GM23338 (cell line): ENCODE results near the gene ACD. TPM values are rescaled to one million over a fixed set of nuclear protein-coding genes. Genes with fewer than 3 reads are reported as not detected.

ENCODE experiments used
- ATAC-seq: fragments of 200-7000 bp; cut with Tn5 transposase; 3 replicates; pipeline ENCODE4 v1.9.1; 2020
- DNase-seq: peaks from one replicate; pipeline ENCODE4 v3.0.0-alpha.2; 2015; ENCODE audit warnings: low spot score
- H2AFZ ChIP-seq: fragments of 200-600 bp; sonication (generic); 2 replicates; pipeline ENCODE4 v1.8.0; 2016; ENCODE audit warnings: antibody characterized with exemption, mild to moderate bottlenecking, moderate library complexity
- H3F3A ChIP-seq: fragments of 200-600 bp; sonication (generic); replicated peaks from 2 replicates; pipeline ENCODE4 v1.8.0; 2017; ENCODE audit warnings: antibody characterized with exemption, mixed run types, low read depth
- H3K27ac ChIP-seq: fragments of 200-600 bp; sonication (generic); 2 replicates; pipeline ENCODE4 v1.6.1; 2016; ENCODE audit warnings: low read depth
- H3K27me3 ChIP-seq: fragments of 200-600 bp; sonication (generic); 2 replicates; pipeline ENCODE4 v1.8.0; 2016; ENCODE audit warnings: mild to moderate bottlenecking, mixed run types, moderate library complexity; ENCODE audit not compliant: insufficient read depth
- H3K36me3 ChIP-seq: fragments of 200-600 bp; sonication (generic); 2 replicates; pipeline ENCODE4 v1.8.0; 2016; ENCODE audit warnings: mild to moderate bottlenecking; ENCODE audit not compliant: insufficient read depth
- H3K4me1 ChIP-seq: fragments of 200-600 bp; sonication (generic); 2 replicates; pipeline ENCODE4 v1.8.0; 2016; ENCODE audit warnings: mild to moderate bottlenecking, moderate library complexity; ENCODE audit not compliant: insufficient read depth
- H3K4me2 ChIP-seq: fragments of 200-600 bp; sonication (generic); 2 replicates; pipeline ENCODE4 v1.7.1; 2017; ENCODE audit warnings: mixed run types
- H3K4me3 ChIP-seq: fragments of 200-600 bp; sonication (generic); 2 replicates; pipeline ENCODE4 v1.6.1; 2016; ENCODE audit warnings: mixed run types
- H3K79me2 ChIP-seq: fragments of 200-600 bp; sonication (generic); replicated peaks from 2 replicates; pipeline ENCODE4 v1.8.0; 2017; ENCODE audit warnings: mild to moderate bottlenecking; ENCODE audit not compliant: insufficient read depth
- H3K9me2 ChIP-seq: fragments of 200-600 bp; sonication (generic); 2 replicates; pipeline ENCODE4 v1.8.0; 2017; ENCODE audit not compliant: insufficient read depth
- H4K20me1 ChIP-seq: fragments of 200-600 bp; sonication (generic); replicated peaks from 2 replicates; pipeline ENCODE4 v1.8.0; 2017; ENCODE audit warnings: mild to moderate bottlenecking; ENCODE audit not compliant: insufficient read depth
- H3K27ac Mint-ChIP-seq: 2 replicates; pipeline ENCODE4 v1.8.0; 2020; ENCODE audit warnings: inconsistent platforms, mild to moderate bottlenecking, moderate library complexity, mixed read lengths
- H3K27me3 Mint-ChIP-seq: 3 replicates; pipeline ENCODE4 v1.8.0; 2022; ENCODE audit warnings: low read depth, mild to moderate bottlenecking, moderate library complexity, mixed read lengths, inconsistent platforms; ENCODE audit not compliant: insufficient read depth, poor library complexity
- H3K36me3 Mint-ChIP-seq: 3 replicates; pipeline ENCODE4 v1.8.0; 2021; ENCODE audit warnings: low read depth, mild to moderate bottlenecking, inconsistent platforms, moderate library complexity, mixed read lengths
- H3K4me1 Mint-ChIP-seq: 3 replicates; pipeline ENCODE4 v1.8.0; 2020; ENCODE audit warnings: mild to moderate bottlenecking, inconsistent platforms, mixed read lengths
- H3K4me3 Mint-ChIP-seq: 3 replicates; pipeline ENCODE4 v1.8.0; 2021; ENCODE audit warnings: moderate library complexity, mild to moderate bottlenecking, inconsistent platforms, mixed read lengths
- H3K9me3 Mint-ChIP-seq: 3 replicates; pipeline ENCODE4 v1.8.0; 2020; ENCODE audit warnings: moderate library complexity, mild to moderate bottlenecking, inconsistent platforms, mixed read lengths
- CREB1 ChIP-seq: fragments of 250-450 bp; sonication (Bioruptor Pico); IDR thresholded peaks from 2 replicates; pipeline ENCODE4 v1.5.0; 2020; ENCODE audit warnings: low read depth, mild to moderate bottlenecking, moderate library complexity
- ETS1 ChIP-seq: IDR thresholded peaks from 2 replicates; pipeline ENCODE4 v1.6.1; 2016; ENCODE audit warnings: antibody characterized with exemption
- EZH2 ChIP-seq: fragments of 200-600 bp; sonication (generic); IDR thresholded peaks from one replicate; pipeline ENCODE4 v1.8.0; 2017; ENCODE audit warnings: antibody characterized with exemption, mild to moderate bottlenecking, low read depth; ENCODE audit not compliant: unreplicated experiment
- EZH2phosphoT487 ChIP-seq: fragments of 200-600 bp; sonication (generic); IDR thresholded peaks from one replicate; pipeline ENCODE4 v1.8.1; 2018; ENCODE audit warnings: antibody characterized with exemption; ENCODE audit not compliant: unreplicated experiment
- JUNB ChIP-seq: IDR thresholded peaks from one replicate; pipeline ENCODE4 v1.6.1; 2016; ENCODE audit warnings: antibody characterized with exemption; ENCODE audit not compliant: unreplicated experiment
- NANOG ChIP-seq: IDR thresholded peaks from 2 replicates; pipeline ENCODE4 v1.6.1; 2016; ENCODE audit warnings: antibody characterized with exemption, borderline replicate concordance
- POLR2AphosphoS5 ChIP-seq: IDR thresholded peaks from 2 replicates; pipeline ENCODE4 v1.6.1; 2016; ENCODE audit warnings: antibody characterized with exemption, low read depth
- REST ChIP-seq: IDR thresholded peaks from one replicate; pipeline ENCODE4 v1.6.1; 2018; ENCODE audit warnings: antibody characterized with exemption; ENCODE audit not compliant: unreplicated experiment
- STAT1 ChIP-seq: IDR thresholded peaks from one replicate; pipeline ENCODE4 v1.6.1; 2016; ENCODE audit warnings: antibody characterized with exemption; ENCODE audit not compliant: unreplicated experiment
- ZNF114 ChIP-seq: fragments of 250-450 bp; sonication (Bioruptor Pico); IDR thresholded peaks from 2 replicates; pipeline ENCODE4 v1.5.0; 2020; ENCODE audit warnings: mild to moderate bottlenecking, moderate library complexity
- ZNF331 ChIP-seq: fragments of 250-450 bp; sonication (Bioruptor Pico); IDR thresholded peaks from 2 replicates; pipeline ENCODE4 v1.5.0; 2020; ENCODE audit warnings: low read depth, mild to moderate bottlenecking, moderate library complexity
- polyA plus RNA-seq: library from polyadenylated mRNA; unstranded; fragments of >200 nt; fragmentation: Nextera tagmentation; extraction: Ambion mirVana; gene quantifications from 2 replicates; pipeline ENCODE4 v1.2.1, GENCODE V29; 2016
- total RNA-seq: library from RNA; depleted of rRNA; stranded (reverse); fragments of >200 nt; shearing (Covaris generic); gene quantifications from 2 replicates; pipeline ENCODE4 v1.2.3, GENCODE V29; 2014
- TF ChIP-seq, protein P1 (sequence below): fragments of 250-450 bp; sonication (Bioruptor Pico); IDR thresholded peaks from 2 replicates; pipeline ENCODE4 v1.5.0; 2020; ENCODE audit warnings: mild to moderate bottlenecking, moderate library complexity
- TF ChIP-seq, protein P2 (sequence below), 2 experiments: fragments of 200-600 bp in 1 of 2; sonication (generic) in 1 of 2; conservative IDR thresholded peaks; 2 replicates each; pipeline versions ENCODE4 v1.5.1 to v1.6.1; 2016 to 2017; ENCODE audit warnings: antibody characterized with exemption in 2 of 2, low read depth in 2 of 2, mild to moderate bottlenecking in 2 of 2, moderate library complexity in 1 of 2

The ACD gene
- total and polyA plus RNA-seq, 2 experiments from 2014 or later = 38.7 to 51.7 TPM

- no peak overlapping the region for H3K4me3 ChIP-seq
- no peaks in the 10 kb centered on the region for H3K4me1 Mint-ChIP-seq
- H3K36me3 Mint-ChIP-seq = peaks cover 76% of the 10 kb centered on the region
- no peak overlapping the region for H3K27ac Mint-ChIP-seq
- peaks cover 45% of the 10 kb centered on the region for H3K36me3 ChIP-seq
- TF ChIP-seq ZNF331 (CRISPR knock-in tag) = no peak
- TF ChIP-seq ETS1 = no peak
- no peak for TF ChIP-seq POLR2AphosphoS5
- no peak for TF ChIP-seq REST
- no peak for TF ChIP-seq STAT1
- TF ChIP-seq, protein P1, sequence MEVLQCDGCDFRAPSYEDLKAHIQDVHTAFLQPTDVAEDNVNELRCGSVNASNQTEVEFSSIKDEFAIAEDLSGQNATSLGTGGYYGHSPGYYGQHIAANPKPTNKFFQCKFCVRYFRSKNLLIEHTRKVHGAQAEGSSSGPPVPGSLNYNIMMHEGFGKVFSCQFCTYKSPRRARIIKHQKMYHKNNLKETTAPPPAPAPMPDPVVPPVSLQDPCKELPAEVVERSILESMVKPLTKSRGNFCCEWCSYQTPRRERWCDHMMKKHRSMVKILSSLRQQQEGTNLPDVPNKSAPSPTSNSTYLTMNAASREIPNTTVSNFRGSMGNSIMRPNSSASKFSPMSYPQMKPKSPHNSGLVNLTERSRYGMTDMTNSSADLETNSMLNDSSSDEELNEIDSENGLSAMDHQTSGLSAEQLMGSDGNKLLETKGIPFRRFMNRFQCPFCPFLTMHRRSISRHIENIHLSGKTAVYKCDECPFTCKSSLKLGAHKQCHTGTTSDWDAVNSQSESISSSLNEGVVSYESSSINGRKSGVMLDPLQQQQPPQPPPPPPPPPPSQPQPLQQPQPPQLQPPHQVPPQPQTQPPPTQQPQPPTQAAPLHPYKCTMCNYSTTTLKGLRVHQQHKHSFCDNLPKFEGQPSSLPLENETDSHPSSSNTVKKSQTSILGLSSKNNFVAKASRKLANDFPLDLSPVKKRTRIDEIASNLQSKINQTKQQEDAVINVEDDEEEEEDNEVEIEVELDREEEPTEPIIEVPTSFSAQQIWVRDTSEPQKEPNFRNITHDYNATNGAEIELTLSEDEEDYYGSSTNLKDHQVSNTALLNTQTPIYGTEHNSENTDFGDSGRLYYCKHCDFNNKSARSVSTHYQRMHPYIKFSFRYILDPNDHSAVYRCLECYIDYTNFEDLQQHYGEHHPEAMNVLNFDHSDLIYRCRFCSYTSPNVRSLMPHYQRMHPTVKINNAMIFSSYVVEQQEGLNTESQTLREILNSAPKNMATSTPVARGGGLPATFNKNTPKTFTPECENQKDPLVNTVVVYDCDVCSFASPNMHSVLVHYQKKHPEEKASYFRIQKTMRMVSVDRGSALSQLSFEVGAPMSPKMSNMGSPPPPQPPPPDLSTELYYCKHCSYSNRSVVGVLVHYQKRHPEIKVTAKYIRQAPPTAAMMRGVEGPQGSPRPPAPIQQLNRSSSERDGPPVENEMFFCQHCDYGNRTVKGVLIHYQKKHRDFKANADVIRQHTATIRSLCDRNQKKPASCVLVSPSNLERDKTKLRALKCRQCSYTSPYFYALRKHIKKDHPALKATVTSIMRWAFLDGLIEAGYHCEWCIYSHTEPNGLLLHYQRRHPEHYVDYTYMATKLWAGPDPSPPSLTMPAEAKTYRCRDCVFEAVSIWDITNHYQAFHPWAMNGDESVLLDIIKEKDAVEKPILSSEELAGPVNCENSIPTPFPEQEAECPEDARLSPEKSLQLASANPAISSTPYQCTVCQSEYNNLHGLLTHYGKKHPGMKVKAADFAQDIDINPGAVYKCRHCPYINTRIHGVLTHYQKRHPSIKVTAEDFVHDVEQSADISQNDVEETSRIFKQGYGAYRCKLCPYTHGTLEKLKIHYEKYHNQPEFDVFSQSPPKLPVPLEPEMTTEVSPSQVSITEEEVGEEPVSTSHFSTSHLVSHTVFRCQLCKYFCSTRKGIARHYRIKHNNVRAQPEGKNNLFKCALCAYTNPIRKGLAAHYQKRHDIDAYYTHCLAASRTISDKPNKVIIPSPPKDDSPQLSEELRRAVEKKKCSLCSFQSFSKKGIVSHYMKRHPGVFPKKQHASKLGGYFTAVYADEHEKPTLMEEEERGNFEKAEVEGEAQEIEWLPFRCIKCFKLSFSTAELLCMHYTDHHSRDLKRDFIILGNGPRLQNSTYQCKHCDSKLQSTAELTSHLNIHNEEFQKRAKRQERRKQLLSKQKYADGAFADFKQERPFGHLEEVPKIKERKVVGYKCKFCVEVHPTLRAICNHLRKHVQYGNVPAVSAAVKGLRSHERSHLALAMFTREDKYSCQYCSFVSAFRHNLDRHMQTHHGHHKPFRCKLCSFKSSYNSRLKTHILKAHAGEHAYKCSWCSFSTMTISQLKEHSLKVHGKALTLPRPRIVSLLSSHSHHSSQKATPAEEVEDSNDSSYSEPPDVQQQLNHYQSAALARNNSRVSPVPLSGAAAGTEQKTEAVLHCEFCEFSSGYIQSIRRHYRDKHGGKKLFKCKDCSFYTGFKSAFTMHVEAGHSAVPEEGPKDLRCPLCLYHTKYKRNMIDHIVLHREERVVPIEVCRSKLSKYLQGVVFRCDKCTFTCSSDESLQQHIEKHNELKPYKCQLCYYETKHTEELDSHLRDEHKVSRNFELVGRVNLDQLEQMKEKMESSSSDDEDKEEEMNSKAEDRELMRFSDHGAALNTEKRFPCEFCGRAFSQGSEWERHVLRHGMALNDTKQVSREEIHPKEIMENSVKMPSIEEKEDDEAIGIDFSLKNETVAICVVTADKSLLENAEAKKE (CRISPR knock-in tag) = no peak
- TF ChIP-seq NANOG = no peak
- no peak for TF ChIP-seq EZH2phosphoT487
- no peak for TF ChIP-seq EZH2
- TF ChIP-seq, protein P2, sequence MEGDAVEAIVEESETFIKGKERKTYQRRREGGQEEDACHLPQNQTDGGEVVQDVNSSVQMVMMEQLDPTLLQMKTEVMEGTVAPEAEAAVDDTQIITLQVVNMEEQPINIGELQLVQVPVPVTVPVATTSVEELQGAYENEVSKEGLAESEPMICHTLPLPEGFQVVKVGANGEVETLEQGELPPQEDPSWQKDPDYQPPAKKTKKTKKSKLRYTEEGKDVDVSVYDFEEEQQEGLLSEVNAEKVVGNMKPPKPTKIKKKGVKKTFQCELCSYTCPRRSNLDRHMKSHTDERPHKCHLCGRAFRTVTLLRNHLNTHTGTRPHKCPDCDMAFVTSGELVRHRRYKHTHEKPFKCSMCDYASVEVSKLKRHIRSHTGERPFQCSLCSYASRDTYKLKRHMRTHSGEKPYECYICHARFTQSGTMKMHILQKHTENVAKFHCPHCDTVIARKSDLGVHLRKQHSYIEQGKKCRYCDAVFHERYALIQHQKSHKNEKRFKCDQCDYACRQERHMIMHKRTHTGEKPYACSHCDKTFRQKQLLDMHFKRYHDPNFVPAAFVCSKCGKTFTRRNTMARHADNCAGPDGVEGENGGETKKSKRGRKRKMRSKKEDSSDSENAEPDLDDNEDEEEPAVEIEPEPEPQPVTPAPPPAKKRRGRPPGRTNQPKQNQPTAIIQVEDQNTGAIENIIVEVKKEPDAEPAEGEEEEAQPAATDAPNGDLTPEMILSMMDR (conservative IDR thresholded peaks at IDR 0.05; ENCODE audit: low read depth in 2 of 2) = no peak
- TF ChIP-seq CREB1 (CRISPR knock-in tag) = no peak
- no peak for TF ChIP-seq ZNF114 (CRISPR knock-in tag)
- TF ChIP-seq JUNB = no peak
- no peaks in the 10 kb centered on the region for H3K4me1 ChIP-seq
- no peak overlapping the region for H3K27ac ChIP-seq
- no peak overlapping the region for H3K4me2 ChIP-seq
- no peak for ATAC-seq
- DNase-seq = no peak
- no peaks in the 10 kb centered on the region for H3K9me3 Mint-ChIP-seq
- H3K27me3 Mint-ChIP-seq = peaks cover 2% of the 10 kb centered on the region
- H3K9me2 ChIP-seq = no peaks in the 10 kb centered on the region
- H3K79me2 ChIP-seq = peaks cover 7% of the 10 kb centered on the region; the same call in 1 of the 2 replicates
- H4K20me1 ChIP-seq = no peaks in the 10 kb centered on the region; the same call in 1 of the 2 replicates
- no peak overlapping the region for H2AFZ ChIP-seq
- H3K4me3 Mint-ChIP-seq = no peak overlapping the region
- H3F3A ChIP-seq = peaks cover 9% of the 10 kb centered on the region; the same call in 1 of the 2 replicates
- H3K27me3 ChIP-seq = no peaks in the 10 kb centered on the region
Observed at GRCh38 chr16:67628216-67628615, 31.8 kb downstream of the ACD start.
